ENCODE data around the gene DAAM1.

DAAM1 gene

DNA sequence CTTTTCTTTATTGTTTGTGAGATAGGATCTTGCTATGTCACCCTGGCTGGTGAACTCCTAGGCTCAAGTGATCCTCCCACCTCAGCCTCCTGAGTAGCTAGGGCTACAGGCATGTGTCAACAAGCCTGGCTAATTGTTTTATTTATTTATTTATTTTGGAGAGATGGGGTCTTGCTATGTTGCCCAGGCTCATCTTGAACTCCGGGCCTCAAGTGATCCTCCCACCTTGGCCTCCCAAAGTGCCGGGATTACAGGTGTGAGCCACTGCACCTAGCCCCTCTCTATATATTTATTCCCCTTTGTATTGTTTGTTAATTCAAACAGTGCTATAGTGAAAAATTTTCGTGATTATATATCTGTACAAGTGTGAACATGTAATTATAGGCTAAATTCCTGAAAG is 123.3 kb downstream of the DAAM1 start:
- Histone ChIP-seq H3K79me2 (ENCODE audit: insufficient read depth, low read length) (no peaks in the 10 kb centered on the region), H3K9ac (ENCODE audit: low read depth, low read length) (no peak overlapping the region), H3K4me2 (ENCODE audit: insufficient read depth, low read length) (no peak overlapping the region), H2AFZ (ENCODE audit: low read depth, low read length) (no peak overlapping the region), H4K20me1 (ENCODE audit: insufficient read depth, low read length) (no peaks in the 10 kb centered on the region), H3K36me3 (ENCODE audit: insufficient read depth, low read length) (no peaks in the 10 kb centered on the region), H3K27me3 (ENCODE audit: insufficient read depth, low read length, poor library complexity) (no peaks in the 10 kb centered on the region), H3K27ac (ENCODE audit: low read length) (no peak overlapping the region), H3K4me1 (ENCODE audit: insufficient read depth, low read length) (no peaks in the 10 kb centered on the region), H3K9me3 (ENCODE audit: insufficient read depth, low read length, severe bottlenecking) (no peaks in the 10 kb centered on the region), H3K4me3 (ENCODE audit: low read depth in 1 of 2, low read length in 2 of 2) (no peak overlapping the region)
- no peak for DNase-seq
- no peak for ATAC-seq (ENCODE audit: insufficient read depth, low read depth)
- no peak for TF ChIP-seq EZH2 (IDR thresholded peaks at IDR 0.05; ENCODE audit: borderline replicate concordance, low read depth, low read length, severe bottlenecking)
- TF ChIP-seq, protein P1, sequence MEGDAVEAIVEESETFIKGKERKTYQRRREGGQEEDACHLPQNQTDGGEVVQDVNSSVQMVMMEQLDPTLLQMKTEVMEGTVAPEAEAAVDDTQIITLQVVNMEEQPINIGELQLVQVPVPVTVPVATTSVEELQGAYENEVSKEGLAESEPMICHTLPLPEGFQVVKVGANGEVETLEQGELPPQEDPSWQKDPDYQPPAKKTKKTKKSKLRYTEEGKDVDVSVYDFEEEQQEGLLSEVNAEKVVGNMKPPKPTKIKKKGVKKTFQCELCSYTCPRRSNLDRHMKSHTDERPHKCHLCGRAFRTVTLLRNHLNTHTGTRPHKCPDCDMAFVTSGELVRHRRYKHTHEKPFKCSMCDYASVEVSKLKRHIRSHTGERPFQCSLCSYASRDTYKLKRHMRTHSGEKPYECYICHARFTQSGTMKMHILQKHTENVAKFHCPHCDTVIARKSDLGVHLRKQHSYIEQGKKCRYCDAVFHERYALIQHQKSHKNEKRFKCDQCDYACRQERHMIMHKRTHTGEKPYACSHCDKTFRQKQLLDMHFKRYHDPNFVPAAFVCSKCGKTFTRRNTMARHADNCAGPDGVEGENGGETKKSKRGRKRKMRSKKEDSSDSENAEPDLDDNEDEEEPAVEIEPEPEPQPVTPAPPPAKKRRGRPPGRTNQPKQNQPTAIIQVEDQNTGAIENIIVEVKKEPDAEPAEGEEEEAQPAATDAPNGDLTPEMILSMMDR (IDR thresholded peaks at IDR 0.05; ENCODE audit: borderline replicate concordance, extremely low read depth, low read length, poor library complexity, severe bottlenecking) = no peak

GRCh38 chr14:59313144-59313651 is 124.7 kb downstream of the DAAM1 start:
- Histone ChIP-seq H3K27me3 (ENCODE audit: insufficient read depth, low read length, poor library complexity) (no peaks in the 10 kb centered on the region), H3K9ac (ENCODE audit: low read depth, low read length) (no peak overlapping the region), H3K27ac (ENCODE audit: low read length) (no peak overlapping the region), H3K9me3 (ENCODE audit: insufficient read depth, low read length, severe bottlenecking) (no peaks in the 10 kb centered on the region), H3K36me3 (ENCODE audit: insufficient read depth, low read length) (no peaks in the 10 kb centered on the region), H3K4me2 (ENCODE audit: insufficient read depth, low read length) (no peak overlapping the region), H3K4me3 (ENCODE audit: low read depth in 1 of 2, low read length in 2 of 2) (no peak overlapping the region), H3K4me1 (ENCODE audit: insufficient read depth, low read length) (no peaks in the 10 kb centered on the region), H2AFZ (ENCODE audit: low read depth, low read length) (no peak overlapping the region), H4K20me1 (ENCODE audit: insufficient read depth, low read length) (no peaks in the 10 kb centered on the region), H3K79me2 (ENCODE audit: insufficient read depth, low read length) (no peaks in the 10 kb centered on the region)
- TF ChIP-seq, protein P1 (IDR thresholded peaks at IDR 0.05; ENCODE audit: borderline replicate concordance, extremely low read depth, low read length, poor library complexity, severe bottlenecking) = no peak
- TF ChIP-seq EZH2 (IDR thresholded peaks at IDR 0.05; ENCODE audit: borderline replicate concordance, low read depth, low read length, severe bottlenecking) = no peak
- DNase-seq = no peak
- no peak for ATAC-seq (ENCODE audit: insufficient read depth, low read depth)

- TF ChIP-seq, protein P1 (IDR thresholded peaks at IDR 0.05; ENCODE audit: borderline replicate concordance, extremely low read depth, low read length, poor library complexity, severe bottlenecking) = no peak
- TF ChIP-seq EZH2 (IDR thresholded peaks at IDR 0.05; ENCODE audit: borderline replicate concordance, low read depth, low read length, severe bottlenecking) = no peak
- no peak overlapping the region for H3K4me2 ChIP-seq (ENCODE audit: insufficient read depth, low read length)
- no peaks in the 10 kb centered on the region for H3K36me3 ChIP-seq (ENCODE audit: insufficient read depth, low read length)
- no peak overlapping the region for H3K4me3 ChIP-seq (ENCODE audit: low read depth in 1 of 2, low read length in 2 of 2)
- no peaks in the 10 kb centered on the region for H4K20me1 ChIP-seq (ENCODE audit: insufficient read depth, low read length)
- DNase-seq (no peak), ATAC-seq (ENCODE audit: insufficient read depth, low read depth) (peak; percentile 17; the same call in 1 of the 3 replicates)
- no peaks in the 10 kb centered on the region for H3K27me3 ChIP-seq (ENCODE audit: insufficient read depth, low read length, poor library complexity)
- no peaks in the 10 kb centered on the region for H3K79me2 ChIP-seq (ENCODE audit: insufficient read depth, low read length)
- no peaks in the 10 kb centered on the region for H3K9me3 ChIP-seq (ENCODE audit: insufficient read depth, low read length, severe bottlenecking)
- H3K9ac ChIP-seq (ENCODE audit: low read depth, low read length) = no peak overlapping the region
- no peaks in the 10 kb centered on the region for H3K4me1 ChIP-seq (ENCODE audit: insufficient read depth, low read length)
- H3K27ac ChIP-seq (ENCODE audit: low read length) = no peak overlapping the region
- H2AFZ ChIP-seq (ENCODE audit: low read depth, low read length) = no peak overlapping the region
These were observed 125.5 kb downstream of the DAAM1 start for GRCh38 chr14:59313658-59314608.
